BLaER1 (cell line): ENCODE results near the gene CER1.

Source experiments
- H3K27ac ChIP-seq: shearing (Covaris generic); formaldehyde crosslinking; 2 replicates; pipeline ENCODE4 v1.8.1; 2022
- H3K27me3 ChIP-seq: shearing (Covaris generic); formaldehyde crosslinking; 2 replicates; pipeline ENCODE4 v1.8.1; 2022
- H3K36me3 ChIP-seq: shearing (Covaris generic); formaldehyde crosslinking; 2 replicates; pipeline ENCODE4 v1.8.1; 2022
- H3K4me1 ChIP-seq: shearing (Covaris generic); formaldehyde crosslinking; 2 replicates; pipeline ENCODE4 v1.8.1; 2022
- H3K4me2 ChIP-seq: shearing (Covaris generic); formaldehyde crosslinking; 2 replicates; pipeline ENCODE4 v1.8.1; 2022
- H3K4me3 ChIP-seq: shearing (Covaris generic); formaldehyde crosslinking; 2 replicates; pipeline ENCODE4 v1.8.1; 2022
- H3K9ac ChIP-seq: shearing (Covaris generic); formaldehyde crosslinking; 2 replicates; pipeline ENCODE4 v1.8.1; 2022
- H3K9me3 ChIP-seq: shearing (Covaris generic); formaldehyde crosslinking; 2 replicates; pipeline ENCODE4 v1.8.1; 2022
- H4K20me1 ChIP-seq: shearing (Covaris generic); formaldehyde crosslinking; 2 replicates; pipeline ENCODE4 v1.8.1; 2022
- Cebpa-rat ChIP-seq: shearing (Covaris generic); IDR thresholded peaks from 2 replicates; pipeline ENCODE4 v1.8.1; 2022

CER1 gene

GRCh38 chr9:14671377-14671776, 51.2 kb downstream of the CER1 start:
- Histone ChIP-seq H3K27me3 (no peaks in the 10 kb centered on the region), H3K9me3 (peaks cover 4% of the 10 kb centered on the region; the same call in 1 of the 2 replicates), H3K4me2 (no peak overlapping the region), H3K36me3 (peaks cover 11% of the 10 kb centered on the region), H3K4me1 (no peaks in the 10 kb centered on the region), H4K20me1 (no peaks in the 10 kb centered on the region), H3K9ac (no peak overlapping the region), H3K4me3 (no peak overlapping the region), H3K27ac (no peak overlapping the region)
- TF ChIP-seq Cebpa-rat: no peak

- Histone ChIP-seq H4K20me1 (no peaks in the 10 kb centered on the region), H3K36me3 (peaks cover 11% of the 10 kb centered on the region), H3K27ac (no peak overlapping the region), H3K9ac (no peak overlapping the region), H3K4me1 (no peaks in the 10 kb centered on the region), H3K9me3 (peaks cover 4% of the 10 kb centered on the region; the same call in 1 of the 2 replicates), H3K4me3 (no peak overlapping the region), H3K27me3 (no peaks in the 10 kb centered on the region), H3K4me2 (no peak overlapping the region)
- no peak for TF ChIP-seq Cebpa-rat
Observed at GRCh38 chr9:14670718-14671117, 51.8 kb downstream of the CER1 start.
